Pancreas (tissue), 10 donors: ENCODE measurements around the gene ZNF222. TPM values are rescaled to one million over a fixed set of nuclear protein-coding genes. Genes with fewer than 3 reads are reported as not detected.

ENCODE experiments used
- ATAC-seq, 4 donors: fragments of 200-7000 bp; cut with Tn5 transposase; one replicate each; pipeline versions ENCODE4 v1.8.0 to v1.9.1; 2020; ENCODE audit warnings: mild to moderate bottlenecking in 4 of 4, moderate library complexity in 4 of 4
- DNase-seq, 6 donors: peaks; one replicate each; pipeline ENCODE4 v3.0.0-alpha.2; 2020
- FAIRE-seq: peaks from 2 replicates; lab custom pipeline; 2012; peaks lifted over from hg19 to GRCh38; lab: Jason Lieb, UNC
- H3K27ac ChIP-seq, 4 donors: fragments of 200-600 bp; sonication (generic); 1 replicate in 3 of 4; 2 replicates in 1 of 4; pipeline versions ENCODE4 v1.5.0 to v1.8.0; 2020
- H3K27me3 ChIP-seq, 4 donors: fragments of 200-600 bp; one replicate each; pipeline ENCODE4 v1.8.0; 2021
- H3K36me3 ChIP-seq, 3 donors: fragments of 200-600 bp; sonication (generic) in 1 of 3; one replicate each; pipeline versions ENCODE4 v1.5.0 to v1.8.0; 2020 to 2021
- H3K4me1 ChIP-seq, 3 donors: fragments of 200-600 bp; one replicate each; pipeline ENCODE4 v1.8.0; 2021
- H3K4me3 ChIP-seq, 4 donors: fragments of 200-600 bp; sonication (generic) in 2 of 4; one replicate each; pipeline versions ENCODE4 v1.5.0 to v1.8.0; 2020 to 2021
- H3K9me3 ChIP-seq, 4 donors: fragments of 200-600 bp; one replicate each; pipeline ENCODE4 v1.8.0; 2021
- WGBS, 2 donors: extraction: QIAGEN DNeasy Blood & Tissue Kit; methylation state at CpG; one replicate each; pipeline ENCODE4 v1.1.7; 2013; 5-methylcytosine and 5-hydroxymethylcytosine counted together
- intact Hi-C, 3 donors: fragments of 100-400 bp; cut with DNase I; formaldehyde crosslinking; loops; one replicate each; pipeline versions ENCODE4 v1.11.1 to v1.14.2; 2022
- polyA plus RNA-seq, 2 donors: library from polyadenylated mRNA; stranded (reverse); fragments of 200-250 nt; gene quantifications; one replicate each; pipeline ENCODE4 v1.2.3, GENCODE V29; 2013
- total RNA-seq, 6 donors: library from RNA; stranded (reverse); fragmentation: NEBNext Ultra II Directional in 4 of 6; extraction: Animal tissue kit (Norgen Biotek cat#: 25700) in 4 of 6; gene quantifications; one replicate each; pipeline versions ENCODE4 v1.2.1 to v1.2.4, GENCODE V29; 2021 to 2023
- TF ChIP-seq, protein P1 (sequence below), 4 donors: fragments of 200-600 bp; sonication (generic) in 3 of 4; IDR thresholded peaks; one replicate each; pipeline versions ENCODE4 v1.5.0 to v1.8.0; 2021; ENCODE audit warnings: antibody characterized with exemption in 4 of 4
- donor health status: healthy with polysubstance abuse.
- donor health status: DM: no; HTN: no; CAD: no; lungs with moderate emphysema.
- donor health status: DM: no; HTN: no; CAD: no.
- donor health status: control.
- donor health status: control.
- donor health status: Bipolar disorder and iron deficiency.
- donor health status: DM: yes; HTN: yes; CAD: no.
- donor health status: DM: no; HTN: no; CAD: no.
- donor health status: DM: no; HTN: no; CAD: no.
- donor health status: DM: yes; HTN: yes; CAD: no.

The ZNF222 gene
- total RNA-seq (1 to 10 TPM; 1.2 to 1.7 (median 1.5) TPM), polyA plus RNA-seq (1 to 10 TPM; 1.3 to 3.6 TPM)

DNA sequence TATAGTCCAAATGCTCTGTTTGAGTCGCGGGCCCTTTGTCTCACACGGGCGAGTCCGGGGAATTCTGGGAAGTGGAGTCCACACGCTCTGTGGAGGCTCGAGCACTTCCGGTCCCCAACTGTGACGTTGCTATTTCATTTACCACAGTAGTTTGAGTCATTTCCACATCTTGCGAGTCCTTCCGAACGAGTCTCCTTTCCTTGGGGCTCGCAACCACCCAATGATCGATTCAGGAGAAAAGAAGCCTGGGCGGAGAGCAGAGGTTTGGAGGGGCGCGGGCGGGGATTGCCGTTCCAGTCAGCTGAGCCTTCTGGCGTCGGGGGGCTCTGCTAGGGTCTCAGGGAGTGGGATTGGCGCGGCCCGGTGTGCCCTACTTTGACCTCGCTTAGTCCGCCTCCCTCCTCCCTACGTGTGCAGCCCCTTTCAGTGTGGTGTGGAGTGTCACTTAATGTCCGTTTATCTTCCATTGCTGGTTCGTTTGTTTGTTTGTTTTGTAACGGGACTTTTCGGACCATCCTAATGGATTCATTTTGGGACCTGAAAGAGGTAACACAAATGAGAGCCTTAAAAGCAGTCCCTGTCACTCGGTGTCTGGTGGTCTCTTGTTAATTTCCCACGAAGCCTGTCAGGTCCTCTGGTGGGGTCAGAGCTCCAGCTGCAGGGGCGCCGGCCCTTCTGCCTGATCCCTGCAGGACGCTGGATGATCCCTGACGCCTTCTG, at the start of gene ZNF222:
ZNF222 (plus strand) TSS at position 163 of the 720 bp plus-strand sequence; CDS start at position 221, 58 bp downstream.
- peak; percentile 100 for ATAC-seq
- peak within 1 kb of the TSS; percentile 49 to 81 (median 58) for H3K4me3 ChIP-seq
- H3K9me3 ChIP-seq = peaks cover 0 to 5% (median 0%) of the 10 kb centered on the region in 4 donors
- WGBS, 2 donors = 1% methylated on average over 37 of the region's 37 CpGs
- no peak within 1 kb of the TSS for H3K27ac ChIP-seq
- peak; percentile 57 for FAIRE-seq
- H3K4me1 ChIP-seq = peaks cover 0 to 8% (median 0%) of the 10 kb centered on the region in 3 donors
- intact Hi-C loops = no loop called here
- peaks cover 0 to 35% (median 7%) of the 10 kb centered on the region in 3 donors for H3K36me3 ChIP-seq
- no peaks in the 10 kb centered on the region for H3K27me3 ChIP-seq
- peak; percentile 72 to 90 (median 78) for DNase-seq
- TF ChIP-seq, protein P1, sequence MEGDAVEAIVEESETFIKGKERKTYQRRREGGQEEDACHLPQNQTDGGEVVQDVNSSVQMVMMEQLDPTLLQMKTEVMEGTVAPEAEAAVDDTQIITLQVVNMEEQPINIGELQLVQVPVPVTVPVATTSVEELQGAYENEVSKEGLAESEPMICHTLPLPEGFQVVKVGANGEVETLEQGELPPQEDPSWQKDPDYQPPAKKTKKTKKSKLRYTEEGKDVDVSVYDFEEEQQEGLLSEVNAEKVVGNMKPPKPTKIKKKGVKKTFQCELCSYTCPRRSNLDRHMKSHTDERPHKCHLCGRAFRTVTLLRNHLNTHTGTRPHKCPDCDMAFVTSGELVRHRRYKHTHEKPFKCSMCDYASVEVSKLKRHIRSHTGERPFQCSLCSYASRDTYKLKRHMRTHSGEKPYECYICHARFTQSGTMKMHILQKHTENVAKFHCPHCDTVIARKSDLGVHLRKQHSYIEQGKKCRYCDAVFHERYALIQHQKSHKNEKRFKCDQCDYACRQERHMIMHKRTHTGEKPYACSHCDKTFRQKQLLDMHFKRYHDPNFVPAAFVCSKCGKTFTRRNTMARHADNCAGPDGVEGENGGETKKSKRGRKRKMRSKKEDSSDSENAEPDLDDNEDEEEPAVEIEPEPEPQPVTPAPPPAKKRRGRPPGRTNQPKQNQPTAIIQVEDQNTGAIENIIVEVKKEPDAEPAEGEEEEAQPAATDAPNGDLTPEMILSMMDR (IDR thresholded peaks at IDR 0.05) = no peak

DNA sequence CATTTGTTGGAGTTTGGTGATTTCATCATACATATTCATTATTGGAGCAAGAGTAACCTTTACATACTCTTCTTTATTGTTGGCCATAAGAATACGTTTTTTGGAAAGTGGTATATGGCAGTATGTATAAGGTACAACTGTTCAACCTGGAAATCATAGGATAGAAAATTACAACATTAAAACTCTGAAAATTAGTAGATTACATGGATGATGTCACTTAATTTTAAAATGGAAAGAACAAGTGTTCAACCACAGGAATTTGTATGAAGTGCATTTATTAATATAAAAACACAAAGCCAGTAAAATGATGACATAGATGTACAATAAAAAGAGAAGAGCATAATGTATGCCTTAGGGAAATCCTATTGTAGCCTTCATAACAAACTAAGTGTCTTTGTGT, 48.4 kb upstream of the ZNF222 start:
- no peak overlapping the region for H3K27ac ChIP-seq
- DNase-seq (no peak), FAIRE-seq (no peak), ATAC-seq (no peak)
- H3K4me1 ChIP-seq = no peaks in the 10 kb centered on the region
- WGBS, 2 donors = 61 to 67% methylated on average over 1 of the region's 1 CpG
- TF ChIP-seq, protein P1 (IDR thresholded peaks at IDR 0.05) = no peak
- no peak overlapping the region for H3K4me3 ChIP-seq
- intact Hi-C loops = no loop called here
- H3K27me3 ChIP-seq = no peaks in the 10 kb centered on the region
- H3K9me3 ChIP-seq = peaks cover 0 to 6% (median 3%) of the 10 kb centered on the region in 4 donors
- H3K36me3 ChIP-seq = no peaks in the 10 kb centered on the region

- ATAC-seq (peak in 2 of 4 donors; percentile 2 to 3), DNase-seq (no peak), FAIRE-seq (no peak)
- Histone ChIP-seq H3K36me3 (peaks cover 0 to under 1% (median 0%) of the 10 kb centered on the region in 3 donors), H3K4me3 (peak overlapping the region; percentile 37 to 63 (median 50)), H3K27ac (peak overlapping the region in 1 of 4 donors; percentile 34), H3K27me3 (no peaks in the 10 kb centered on the region), H3K9me3 (peaks cover 0 to 3% (median 0%) of the 10 kb centered on the region in 4 donors), H3K4me1 (peaks cover 0 to 3% (median 0%) of the 10 kb centered on the region in 3 donors)
- 72 to 83% methylated on average over 2 of the region's 2 CpGs for WGBS, 2 donors
- TF ChIP-seq, protein P1 (IDR thresholded peaks at IDR 0.05) = no peak
- intact Hi-C loops = no loop called here
These were observed 41.7 kb upstream of the ZNF222 start for GRCh38 chr19:43983544-43983911.

DNA sequence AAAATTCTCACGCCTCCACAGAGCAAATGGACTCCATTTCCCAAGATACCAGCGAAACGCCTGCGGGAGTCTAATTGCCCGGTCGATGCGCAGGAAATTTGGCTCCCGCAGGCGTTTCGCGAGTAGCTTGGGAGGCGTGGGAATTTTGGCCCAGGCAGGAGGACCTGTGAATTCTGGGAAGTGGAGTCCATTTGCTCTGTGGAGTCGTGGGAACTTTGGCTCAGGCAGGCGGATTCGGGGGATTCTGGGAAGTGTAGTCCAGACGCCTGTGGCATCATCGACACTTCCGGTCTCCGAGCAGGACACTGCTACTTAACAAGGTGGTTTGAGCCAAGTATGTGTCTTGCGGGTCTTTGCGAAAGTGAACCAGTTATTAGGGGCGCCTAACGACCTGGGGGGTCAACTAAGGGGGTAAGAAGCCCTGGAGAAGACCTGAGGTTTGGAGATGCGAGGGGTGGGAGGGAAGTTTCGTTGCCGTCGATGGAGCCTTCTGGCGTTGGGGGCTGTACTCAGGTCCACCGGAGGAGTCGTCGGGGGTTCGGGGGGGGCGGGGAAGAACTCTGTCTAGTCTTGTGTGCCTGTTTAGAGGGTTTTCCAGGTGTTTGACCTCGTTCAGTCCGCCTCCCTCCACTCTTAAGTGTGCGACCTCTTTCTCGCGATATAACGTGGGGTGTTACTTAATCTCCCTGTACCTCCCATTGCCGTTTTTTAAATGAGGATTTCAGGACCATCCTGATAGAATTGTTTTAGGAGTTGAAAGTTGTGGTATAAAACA, 41.1 kb upstream of the ZNF222 start, which contains the start of gene ZNF155:
ZNF155 (plus strand) TSS at position 277 of the 775 bp plus-strand sequence. CDS start 4,356 bp downstream, outside the sequence.
- intact Hi-C loops = no loop called here

More for the DNA sequence above, 41.1 kb upstream of the ZNF222 start, which contains the start of gene ZNF155:
- H3K4me1 ChIP-seq = peaks cover 0 to 3% (median 0%) of the 10 kb centered on the region in 3 donors
- peak; percentile 80 to 95 (median 90) for DNase-seq
- H3K4me3 ChIP-seq = peak within 1 kb of the TSS; percentile 37 to 63 (median 50)
- FAIRE-seq = peak; percentile 88
- peaks cover 0 to 5% (median 0%) of the 10 kb centered on the region in 4 donors for H3K9me3 ChIP-seq
- TF ChIP-seq, protein P1 (IDR thresholded peaks at IDR 0.05) = no peak
- peak within 1 kb of the TSS in 1 of 4 donors; percentile 34 for H3K27ac ChIP-seq
- no peaks in the 10 kb centered on the region for H3K27me3 ChIP-seq
- peak; percentile 99 to 100 (median 100) for ATAC-seq
- H3K36me3 ChIP-seq = peaks cover 0 to 6% (median 0%) of the 10 kb centered on the region in 3 donors
- WGBS, 2 donors = 1% methylated on average over 40 of the region's 40 CpGs
